HepG2 (cell line): ENCODE measurements around the gene NUFIP2. TPM values are rescaled to one million over a fixed set of nuclear protein-coding genes. Genes with fewer than 3 reads are reported as not detected.
"Not testable (repeated sequence)": the region's sequence is repeated elsewhere in the genome, so short reads cannot be mapped to it uniquely, and the experiment has no call there.

Experiments
- ATAC-seq: fragments of 200-7000 bp; cut with Tn5 transposase; 3 replicates; pipeline ENCODE4 v1.9.1; 2020; ENCODE audit warnings: mild to moderate bottlenecking, moderate library complexity
- BruUV-seq: library from RNA; stranded (reverse); fragments of 400-500 nt; replicated peaks from 2 replicates; lab custom pipeline; 2021; lab: Mats Ljungman, UMichigan
- CTCF ChIA-PET: fragments of 300-600 bp; formaldehyde crosslinking; extraction: SDS; loops from one replicate; lab custom pipeline; 2021; ENCODE audit warnings: low total read pairs, inconsistent platforms, low intra/inter-chr PET ratio; lab: Yijun Ruan, JAX
- POLR2A ChIA-PET: fragments of 350-600 bp; sonication (Branson Sonifier 250); formaldehyde crosslinking; loops from one replicate; lab custom pipeline; 2020; ENCODE audit warnings: antibody characterized with exemption, inconsistent platforms; lab: Yijun Ruan, JAX
- DNase-seq: peaks from one replicate; pipeline ENCODE4 v3.0.0-alpha.2; 2015; ENCODE audit warnings: low spot score
- FAIRE-seq: peaks from 3 replicates; lab custom pipeline; 2011; peaks lifted over from hg19 to GRCh38; lab: Jason Lieb, UNC
- H2AFZ ChIP-seq: one replicate; pipeline ENCODE4 v1.6.1; 2011; ENCODE audit warnings: low read length, inconsistent platforms
- H3K27ac ChIP-seq: fragments of 300-600 bp; 3 replicates; pipeline ENCODE4 v1.8.0; 2011; ENCODE audit warnings: mixed run types, mild to moderate bottlenecking, mixed read lengths, low read length, inconsistent platforms; ENCODE audit not compliant: insufficient read depth; ENCODE audit errors: extremely low read length
- H3K27me3 ChIP-seq, 2 experiments: fragments of 200-600 bp in 1 of 2; 2 replicates in 1 of 2; 3 replicates in 1 of 2; pipeline versions ENCODE4 v1.6.0 to v1.8.0; 2011; ENCODE audit warnings: low read length in 2 of 2, mild to moderate bottlenecking in 2 of 2, moderate library complexity in 2 of 2, inconsistent platforms in 1 of 2; ENCODE audit not compliant: insufficient read depth in 2 of 2, control insufficient read depth in 1 of 2
- H3K36me3 ChIP-seq, 2 experiments: fragments of 200-600 bp in 1 of 2; replicated peaks in 1 of 2; 2 replicates in 1 of 2; 3 replicates in 1 of 2; pipeline versions ENCODE4 v1.5.1 to v1.8.0; 2011; ENCODE audit warnings: low read length in 2 of 2, inconsistent platforms in 1 of 2; ENCODE audit not compliant: insufficient read depth in 2 of 2, control insufficient read depth in 1 of 2
- H3K4me1 ChIP-seq: 2 replicates; pipeline ENCODE4 v1.5.1; 2012; ENCODE audit warnings: low read length, inconsistent platforms; ENCODE audit not compliant: insufficient read depth
- H3K4me2 ChIP-seq: 2 replicates; pipeline ENCODE4 v1.6.0; 2011; ENCODE audit warnings: low read depth, low read length, inconsistent platforms
- H3K4me3 ChIP-seq, 3 experiments: fragments of 200-600 bp in 1 of 3; sonication (generic), shearing (Covaris generic) in 1 of 3; replicated peaks in 1 of 3; 2 replicates each; pipeline ENCODE4 v1.5.1; 2011 to 2016; ENCODE audit warnings: low read length in 3 of 3, inconsistent platforms in 2 of 3, low read depth in 2 of 3, mild to moderate bottlenecking in 2 of 3, control low read depth in 1 of 3, mixed read lengths in 1 of 3; ENCODE audit not compliant: insufficient read depth in 1 of 3
- H3K79me2 ChIP-seq: one replicate; pipeline ENCODE4 v1.6.1; 2011; ENCODE audit warnings: low read length, inconsistent platforms; ENCODE audit not compliant: insufficient read depth
- H3K9ac ChIP-seq: 2 replicates; pipeline ENCODE4 v1.6.0; 2011; ENCODE audit warnings: mild to moderate bottlenecking, low read depth, low read length, inconsistent platforms; ENCODE audit not compliant: insufficient read depth
- H3K9me3 ChIP-seq: 2 replicates; pipeline ENCODE4 v1.5.1; 2012; ENCODE audit warnings: mild to moderate bottlenecking, low read length
- H4K20me1 ChIP-seq: 2 replicates; pipeline ENCODE4 v1.6.0; 2011; ENCODE audit warnings: inconsistent platforms, mild to moderate bottlenecking, low read length, moderate library complexity; ENCODE audit not compliant: insufficient read depth
- ETV6 ChIP-seq: sonication (generic); formaldehyde crosslinking; conservative IDR thresholded peaks from 2 replicates; pipeline ENCODE4 v1.4.0; 2020; ENCODE audit warnings: missing genetic modification reagents
- HNRNPK ChIP-seq: fragments of 200-400 bp; formaldehyde crosslinking; IDR thresholded peaks from 2 replicates; pipeline ENCODE4 v1.6.1; 2018; ENCODE audit warnings: low read length, low read depth, moderate library complexity, mild to moderate bottlenecking; ENCODE audit not compliant: poor library complexity, severe bottlenecking
- WGBS: methylation state at CpG from one replicate; pipeline ENCODE4 v1.1.6; 2017; ENCODE audit warnings: low lambda C conversion rate; 5-methylcytosine and 5-hydroxymethylcytosine counted together
- in situ Hi-C: cut with HindIII; loops from 2 replicates; pipeline ENCODE4 v1.10.0; 2017; ENCODE audit warnings: low pct_unique_long_range_greater_than_20kb; ENCODE audit not compliant: extremely low pct_ligation_motif_present
- intact Hi-C: fragments of 100-400 bp; cut with micrococcal nuclease; formaldehyde crosslinking; loops from one replicate; pipeline ENCODE4 v1.10.0; 2022; ENCODE audit not compliant: unreplicated experiment
- polyA plus RNA-seq, 8 experiments: library from polyadenylated mRNA; depleted of rRNA in 3 of 8; stranded (reverse) in 7 of 8; unstranded in 1 of 8; fragments of >200 nt; fragmentation: Illumina TruSeq in 4 of 8; extraction: Trizol in 4 of 8; gene quantifications; 2 replicates each; pipeline versions ENCODE4 v1.2.1 to v1.2.3, GENCODE V29; 2011 to 2016; ENCODE audit warnings: low read depth in 4 of 8, missing spikeins in 1 of 8, mixed read lengths in 1 of 8; ENCODE audit not compliant: insufficient read depth in 1 of 8
- total RNA-seq, 5 experiments: library from RNA; depleted of rRNA; stranded (reverse); fragments of >200 nt; fragmentation: Illumina TruSeq; extraction: Trizol; gene quantifications; 2 replicates each; pipeline ENCODE4 v1.2.3, GENCODE V29; 2016; ENCODE audit warnings: low read depth in 1 of 5

NUFIP2 gene
- total and polyA plus RNA-seq, 2 of the 13 experiments (the other 11 are each of a cell fraction or from before 2014, with no cell fraction given), result 10.3 to 30.8 TPM

- H3K4me3 ChIP-seq, H2AFZ ChIP-seq, BruUV-seq, H3K27me3 ChIP-seq, POLR2A ChIA-PET, H3K9me3 ChIP-seq, intact Hi-C loops, CTCF ChIA-PET, in situ Hi-C loops, DNase-seq, ATAC-seq, FAIRE-seq, H3K9ac ChIP-seq, H3K27ac ChIP-seq, H3K4me2 ChIP-seq: not testable (repeated sequence)
- peaks cover 6 to 41% of the 10 kb centered on the region in 2 experiments for H3K36me3 ChIP-seq
- 98% methylated on average over 9 of the region's 9 CpGs for WGBS
- peaks cover 58% of the 10 kb centered on the region for H4K20me1 ChIP-seq
- peaks cover 72% of the 10 kb centered on the region for H3K79me2 ChIP-seq
- TF ChIP-seq HNRNPK, result peak; percentile 85
- peaks cover 38% of the 10 kb centered on the region for H3K4me1 ChIP-seq
Measured at GRCh38 chr17:29271980-29272379, 22.0 kb downstream of the NUFIP2 start.

- in situ Hi-C loops, result no loop called here
- CTCF ChIA-PET, result no interaction called here
- Histone ChIP-seq H3K27me3 (no peaks in the 10 kb centered on the region), H3K4me1 (no peaks in the 10 kb centered on the region), H3K9ac (no peak overlapping the region), H2AFZ (no peak overlapping the region), H3K4me2 (no peak overlapping the region), H3K9me3 (no peaks in the 10 kb centered on the region), H3K4me3 (no peak overlapping the region), H3K27ac (no peak overlapping the region), H3K36me3 (peaks cover 9 to 61% of the 10 kb centered on the region in 2 experiments; a peak in 4 of 5 replicates), H4K20me1 (peaks cover 11% of the 10 kb centered on the region; the same call in 1 of the 2 replicates), H3K79me2 (peaks cover 13% of the 10 kb centered on the region)
- POLR2A ChIA-PET, result no interaction called here
- no peak for TF ChIP-seq ETV6
- WGBS, result 98% methylated on average over 5 of the region's 5 CpGs
- FAIRE-seq, result no peak
- no peak for DNase-seq
- ATAC-seq, result no peak
- intact Hi-C loops, result no loop called here
- BruUV-seq, result no TSS peak
Measured at GRCh38 chr17:29263916-29264315, 30.0 kb downstream of the NUFIP2 start.
